GM13976 (cell line): ENCODE measurements around the gene NAALADL2.
"Not testable (repeated sequence)": the region's sequence is repeated elsewhere in the genome, so short reads cannot be mapped to it uniquely, and the experiment has no call there.

Experiments used
- DNase-seq: peaks from one replicate; pipeline ENCODE4 v3.0.0; 2012; ENCODE audit warnings: low spot score
- CTCF ChIP-seq: IDR thresholded peaks from 2 replicates; pipeline ENCODE4 v1.5.1; 2012; ENCODE audit warnings: borderline replicate concordance, mild to moderate bottlenecking; ENCODE audit not compliant: insufficient read depth; ENCODE audit errors: extremely low read depth, missing control alignments, control extremely low read depth
- in situ Hi-C: fragments of 300-500 bp; cut with MboI; formaldehyde crosslinking; loops from one replicate; pipeline ENCODE4 v1.12.0; 2022; ENCODE audit warnings: low sequenced_read_pairs, mixed read lengths, inconsistent platforms; ENCODE audit not compliant: unreplicated experiment

The NAALADL2 gene

GRCh38 chr3:175445741-175446140, 586.6 kb downstream of the NAALADL2 start:
- TF ChIP-seq CTCF = no peak
- DNase-seq = no peak
- in situ Hi-C loops = no loop called here

- no peak for TF ChIP-seq CTCF
- in situ Hi-C loops = no loop called here
- DNase-seq = no peak
Observed at GRCh38 chr3:175447521-175447920, 588.4 kb downstream of the NAALADL2 start.

- in situ Hi-C loops = no loop called here
- TF ChIP-seq CTCF = no peak
- DNase-seq = no peak
Observed at GRCh38 chr3:175453361-175453760, 594.2 kb downstream of the NAALADL2 start.

GRCh38 chr3:175456466-175456865, 597.3 kb downstream of the NAALADL2 start:
- in situ Hi-C loops = no loop called here
- no peak for DNase-seq
- TF ChIP-seq CTCF = no peak

GRCh38 chr3:175457301-175457700, 598.2 kb downstream of the NAALADL2 start:
- TF ChIP-seq CTCF = no peak
- in situ Hi-C loops = no loop called here
- no peak for DNase-seq

GRCh38 chr3:175460849-175461399, 601.8 kb downstream of the NAALADL2 start:
- in situ Hi-C loops, DNase-seq: not testable (repeated sequence)

GRCh38 chr3:175464362-175464761, 605.2 kb downstream of the NAALADL2 start:
- DNase-seq = no peak
- in situ Hi-C loops = no loop called here
- TF ChIP-seq CTCF = no peak

- DNase-seq = no peak
- in situ Hi-C loops = no loop called here
- no peak for TF ChIP-seq CTCF
Observed at GRCh38 chr3:175469124-175469523, 610.0 kb downstream of the NAALADL2 start.
